Testis (tissue), 3 donors: ENCODE measurements around the gene JAKMIP1. TPM values are rescaled to one million over a fixed set of nuclear protein-coding genes. Genes with fewer than 3 reads are reported as not detected.
"Not testable (repeated sequence)": the region's sequence is repeated elsewhere in the genome, so short reads cannot be mapped to it uniquely, and the experiment has no call there.

Experiments
- DNase-seq: peaks from one replicate; pipeline ENCODE4 v3.0.0-alpha.2; 2019
- H3K27ac ChIP-seq, 2 donors: fragments of 200-600 bp; sonication (generic); one replicate each; pipeline ENCODE4 v1.5.1; 2019
- H3K27me3 ChIP-seq: fragments of 200-600 bp; sonication (generic); one replicate; pipeline ENCODE4 v1.5.1; 2019
- H3K36me3 ChIP-seq: fragments of 200-600 bp; sonication (generic); one replicate; pipeline ENCODE4 v1.5.1; 2017; ENCODE audit warnings: low read depth; ENCODE audit errors: missing control alignments
- H3K4me1 ChIP-seq: fragments of 200-600 bp; sonication (generic); one replicate; pipeline ENCODE4 v1.5.1; 2019
- H3K4me3 ChIP-seq, 2 donors: fragments of 200-600 bp; sonication (generic); one replicate each; pipeline ENCODE4 v1.5.1; 2017 to 2019
- H3K9me3 ChIP-seq: fragments of 200-600 bp; sonication (generic); one replicate; pipeline ENCODE4 v1.5.1; 2017
- CTCF ChIP-seq, 3 experiments: fragments of 450-650 bp in 2 of 3; fragments of 200-600 bp in 1 of 3; sonication (generic) in 1 of 3; IDR thresholded peaks; one replicate each; pipeline ENCODE4 v1.5.1; 2016 to 2019; ENCODE audit warnings: antibody characterized with exemption in 3 of 3, mild to moderate bottlenecking in 2 of 3, moderate library complexity in 1 of 3
- POLR2A ChIP-seq: fragments of 450-650 bp; IDR thresholded peaks from one replicate; pipeline ENCODE4 v1.6.1; 2017; ENCODE audit warnings: antibody characterized with exemption, mild to moderate bottlenecking, moderate library complexity
- WGBS, 2 donors: methylation state at CpG; one replicate each; pipeline ENCODE4 v1.1.5; 2018; 5-methylcytosine and 5-hydroxymethylcytosine counted together
- intact Hi-C: fragments of 100-400 bp; cut with DNase I; formaldehyde crosslinking; loops from one replicate; pipeline ENCODE4 v1.15.1; 2023; ENCODE audit warnings: low total_unique reads
- polyA plus RNA-seq: library from polyadenylated mRNA; stranded (reverse); fragments of 350-450 nt; fragmentation: Illumina TruSeq; extraction: RNeasy Lipid Tissue Mini Kit (QIAGEN cat#74804); gene quantifications from one replicate; pipeline ENCODE4 v1.2.3, GENCODE V29; 2014; ENCODE audit warnings: low read depth, low replicate concordance; ENCODE audit not compliant: insufficient read depth
- total RNA-seq, 2 donors: library from RNA; depleted of rRNA; stranded (reverse); fragments of >200 nt; gene quantifications; one replicate each; pipeline ENCODE4 v1.2.3, GENCODE V29; 2016

The JAKMIP1 gene
- total and polyA plus RNA-seq, 3 donors from 2014 or later: 10.7 to 18.1 (median 15.2) TPM

- no peaks in the 10 kb centered on the region for H3K9me3 ChIP-seq
- H3K27ac ChIP-seq: no peak overlapping the region
- H3K4me3 ChIP-seq: no peak overlapping the region
- TF ChIP-seq POLR2A (no peak), CTCF (IDR thresholded peaks at IDR 0.05) (no peak)
- H3K36me3 ChIP-seq: no peaks in the 10 kb centered on the region
- intact Hi-C loops: no loop called here
- no peaks in the 10 kb centered on the region for H3K4me1 ChIP-seq
- WGBS, 2 donors: 39 to 54% methylated on average over 2 to 3 of the region's 3 CpGs
- H3K27me3 ChIP-seq: no peaks in the 10 kb centered on the region
- DNase-seq: no peak
These were observed 56.7 kb downstream of the JAKMIP1 start for GRCh38 chr4:6143603-6144181.

GRCh38 chr4:6142935-6143602 is 57.3 kb downstream of the JAKMIP1 start:
- no peaks in the 10 kb centered on the region for H3K9me3 ChIP-seq
- no peak for TF ChIP-seq CTCF (IDR thresholded peaks at IDR 0.05)
- TF ChIP-seq POLR2A: no peak
- no peaks in the 10 kb centered on the region for H3K4me1 ChIP-seq
- no peaks in the 10 kb centered on the region for H3K27me3 ChIP-seq
- H3K27ac ChIP-seq: no peak overlapping the region
- intact Hi-C loops: no loop called here
- H3K36me3 ChIP-seq: no peaks in the 10 kb centered on the region
- no peak for DNase-seq
- WGBS, 2 donors: 90 to 91% methylated on average over 7 to 8 of the region's 8 CpGs
- H3K4me3 ChIP-seq: no peak overlapping the region

- H3K27me3 ChIP-seq: no peaks in the 10 kb centered on the region
- DNase-seq: no peak
- 94 to 95% methylated on average over 7 of the region's 7 CpGs for WGBS, 2 donors
- H3K4me3 ChIP-seq: no peak overlapping the region
- TF ChIP-seq CTCF (IDR thresholded peaks at IDR 0.05) (no peak), POLR2A (no peak)
- no peak overlapping the region for H3K27ac ChIP-seq
- intact Hi-C loops: no loop called here
- H3K9me3 ChIP-seq: no peaks in the 10 kb centered on the region
- H3K36me3 ChIP-seq: no peaks in the 10 kb centered on the region
- no peaks in the 10 kb centered on the region for H3K4me1 ChIP-seq
These were observed 57.8 kb downstream of the JAKMIP1 start for GRCh38 chr4:6142511-6142910.

GRCh38 chr4:6141554-6141953 is 58.8 kb downstream of the JAKMIP1 start:
- intact Hi-C loops: no loop called here
- WGBS, 2 donors: 89% methylated on average over 9 of the region's 9 CpGs
- no peaks in the 10 kb centered on the region for H3K9me3 ChIP-seq
- H3K36me3 ChIP-seq: no peaks in the 10 kb centered on the region
- H3K27me3 ChIP-seq: no peaks in the 10 kb centered on the region
- no peak for DNase-seq
- TF ChIP-seq CTCF (IDR thresholded peaks at IDR 0.05) (no peak), POLR2A (no peak)
- no peaks in the 10 kb centered on the region for H3K4me1 ChIP-seq
- no peak overlapping the region for H3K4me3 ChIP-seq
- H3K27ac ChIP-seq: no peak overlapping the region

GRCh38 chr4:6141021-6141420 is 59.3 kb downstream of the JAKMIP1 start:
- DNase-seq, H3K27ac ChIP-seq, intact Hi-C loops, H3K4me1 ChIP-seq, H3K9me3 ChIP-seq, H3K27me3 ChIP-seq, H3K36me3 ChIP-seq, H3K4me3 ChIP-seq: not testable (repeated sequence)
- 83 to 97% methylated on average over 14 of the region's 14 CpGs for WGBS, 2 donors
